WERI-Rb-1 (cell line): ENCODE measurements around the gene MAN2A1.

ENCODE experiments used
- DNase-seq: peaks from one replicate; pipeline ENCODE4 v3.0.0-alpha.2; 2020
- H3K27ac ChIP-seq: fragments of 250-450 bp; sonication (Bioruptor Pico); 2 replicates; pipeline ENCODE4 v1.5.1; 2020; ENCODE audit warnings: mild to moderate bottlenecking, moderate library complexity
- H3K27me3 ChIP-seq: fragments of 250-450 bp; sonication (Bioruptor Pico); 2 replicates; pipeline ENCODE4 v1.5.1; 2021; ENCODE audit warnings: mild to moderate bottlenecking, low read depth, moderate library complexity; ENCODE audit not compliant: insufficient read depth, severe bottlenecking
- H3K36me3 ChIP-seq: fragments of 250-450 bp; sonication (Bioruptor Pico); 2 replicates; pipeline ENCODE4 v1.5.1; 2020; ENCODE audit warnings: mild to moderate bottlenecking, moderate library complexity
- H3K4me3 ChIP-seq: 2 replicates; pipeline ENCODE4 v1.5.1; 2011; ENCODE audit warnings: low read depth, mild to moderate bottlenecking, control low read depth, low read length
- H3K9me3 ChIP-seq: fragments of 250-450 bp; sonication (Bioruptor Pico); 2 replicates; pipeline ENCODE4 v1.5.1; 2021; ENCODE audit warnings: mild to moderate bottlenecking, moderate library complexity; ENCODE audit not compliant: severe bottlenecking
- TF ChIP-seq, protein P1 (sequence below): IDR thresholded peaks from 2 replicates; pipeline ENCODE4 v1.5.1; 2011; ENCODE audit warnings: low read depth, mild to moderate bottlenecking, control low read depth, inconsistent platforms, low read length

MAN2A1 gene

DNA sequence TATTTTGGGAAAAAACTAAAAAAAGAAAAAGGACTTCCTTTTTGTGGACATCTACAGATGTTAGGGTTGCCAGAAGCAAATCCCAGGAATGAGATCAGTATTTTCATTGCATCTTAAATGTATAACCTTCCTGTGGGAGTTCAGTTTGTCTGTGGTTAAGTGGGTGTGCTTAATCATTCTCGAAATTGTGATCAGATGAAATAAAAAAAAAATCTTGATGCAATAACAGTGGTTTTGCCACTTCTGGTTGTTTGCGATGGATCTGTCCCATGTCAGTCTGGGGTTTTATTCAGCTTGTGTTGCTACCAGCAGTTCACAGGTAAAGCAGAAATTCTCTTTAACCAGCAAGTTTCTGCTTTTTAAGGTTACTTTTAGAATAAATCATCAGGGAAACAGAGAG, 179.0 kb downstream of the MAN2A1 start:
- Histone ChIP-seq H3K27ac (no peak overlapping the region), H3K27me3 (no peaks in the 10 kb centered on the region), H3K4me3 (no peak overlapping the region), H3K36me3 (peaks cover 14% of the 10 kb centered on the region), H3K9me3 (peaks cover 3% of the 10 kb centered on the region)
- TF ChIP-seq, protein P1, sequence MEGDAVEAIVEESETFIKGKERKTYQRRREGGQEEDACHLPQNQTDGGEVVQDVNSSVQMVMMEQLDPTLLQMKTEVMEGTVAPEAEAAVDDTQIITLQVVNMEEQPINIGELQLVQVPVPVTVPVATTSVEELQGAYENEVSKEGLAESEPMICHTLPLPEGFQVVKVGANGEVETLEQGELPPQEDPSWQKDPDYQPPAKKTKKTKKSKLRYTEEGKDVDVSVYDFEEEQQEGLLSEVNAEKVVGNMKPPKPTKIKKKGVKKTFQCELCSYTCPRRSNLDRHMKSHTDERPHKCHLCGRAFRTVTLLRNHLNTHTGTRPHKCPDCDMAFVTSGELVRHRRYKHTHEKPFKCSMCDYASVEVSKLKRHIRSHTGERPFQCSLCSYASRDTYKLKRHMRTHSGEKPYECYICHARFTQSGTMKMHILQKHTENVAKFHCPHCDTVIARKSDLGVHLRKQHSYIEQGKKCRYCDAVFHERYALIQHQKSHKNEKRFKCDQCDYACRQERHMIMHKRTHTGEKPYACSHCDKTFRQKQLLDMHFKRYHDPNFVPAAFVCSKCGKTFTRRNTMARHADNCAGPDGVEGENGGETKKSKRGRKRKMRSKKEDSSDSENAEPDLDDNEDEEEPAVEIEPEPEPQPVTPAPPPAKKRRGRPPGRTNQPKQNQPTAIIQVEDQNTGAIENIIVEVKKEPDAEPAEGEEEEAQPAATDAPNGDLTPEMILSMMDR, result no peak
- no peak for DNase-seq

DNA sequence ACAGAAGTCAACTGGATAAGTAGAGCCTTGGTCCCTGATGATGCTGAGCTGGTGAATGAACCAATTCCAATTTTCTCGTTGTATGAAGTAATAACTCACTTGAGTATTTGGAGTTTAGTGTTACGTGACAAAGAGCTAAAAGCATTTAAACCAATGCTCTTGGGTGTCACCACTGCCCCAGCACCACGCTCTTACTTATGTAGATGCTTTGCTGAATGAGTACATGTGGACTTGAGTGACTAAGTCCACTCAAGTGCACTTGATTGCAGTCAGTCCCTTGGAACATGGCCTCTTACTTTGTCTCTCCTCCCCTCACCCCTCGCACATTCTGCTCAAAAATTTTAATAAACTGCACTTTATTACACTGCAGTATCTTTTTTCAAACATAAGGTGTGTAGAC, 184.0 kb downstream of the MAN2A1 start:
- Histone ChIP-seq H3K4me3 (no peak overlapping the region), H3K36me3 (no peaks in the 10 kb centered on the region), H3K27me3 (no peaks in the 10 kb centered on the region), H3K27ac (no peak overlapping the region), H3K9me3 (peaks cover 3% of the 10 kb centered on the region)
- TF ChIP-seq, protein P1, result no peak
- no peak for DNase-seq

DNA sequence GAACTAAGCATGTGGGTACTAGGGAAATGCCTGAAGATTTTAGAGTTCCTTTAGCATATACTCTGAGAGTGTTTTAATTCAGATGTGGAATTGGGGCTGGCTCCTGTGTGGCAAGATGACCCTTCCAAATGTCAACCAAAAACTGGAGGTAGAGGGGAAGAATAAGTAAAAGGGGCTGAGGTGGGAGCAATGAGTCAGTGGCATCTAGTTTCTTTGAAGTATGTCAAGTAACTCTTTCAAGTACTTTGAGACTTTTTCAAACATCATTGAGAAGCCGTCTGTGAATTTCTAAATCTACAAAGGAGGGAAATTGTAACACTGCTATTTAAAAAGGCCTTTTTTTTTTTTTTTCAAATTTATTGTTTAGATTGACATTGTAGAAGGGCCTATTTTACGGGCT, 184.4 kb downstream of the MAN2A1 start:
- TF ChIP-seq, protein P1, result no peak
- H3K36me3 ChIP-seq, result no peaks in the 10 kb centered on the region
- H3K4me3 ChIP-seq, result no peak overlapping the region
- no peak for DNase-seq
- H3K27ac ChIP-seq, result no peak overlapping the region
- peaks cover 3% of the 10 kb centered on the region for H3K9me3 ChIP-seq
- no peaks in the 10 kb centered on the region for H3K27me3 ChIP-seq

DNA sequence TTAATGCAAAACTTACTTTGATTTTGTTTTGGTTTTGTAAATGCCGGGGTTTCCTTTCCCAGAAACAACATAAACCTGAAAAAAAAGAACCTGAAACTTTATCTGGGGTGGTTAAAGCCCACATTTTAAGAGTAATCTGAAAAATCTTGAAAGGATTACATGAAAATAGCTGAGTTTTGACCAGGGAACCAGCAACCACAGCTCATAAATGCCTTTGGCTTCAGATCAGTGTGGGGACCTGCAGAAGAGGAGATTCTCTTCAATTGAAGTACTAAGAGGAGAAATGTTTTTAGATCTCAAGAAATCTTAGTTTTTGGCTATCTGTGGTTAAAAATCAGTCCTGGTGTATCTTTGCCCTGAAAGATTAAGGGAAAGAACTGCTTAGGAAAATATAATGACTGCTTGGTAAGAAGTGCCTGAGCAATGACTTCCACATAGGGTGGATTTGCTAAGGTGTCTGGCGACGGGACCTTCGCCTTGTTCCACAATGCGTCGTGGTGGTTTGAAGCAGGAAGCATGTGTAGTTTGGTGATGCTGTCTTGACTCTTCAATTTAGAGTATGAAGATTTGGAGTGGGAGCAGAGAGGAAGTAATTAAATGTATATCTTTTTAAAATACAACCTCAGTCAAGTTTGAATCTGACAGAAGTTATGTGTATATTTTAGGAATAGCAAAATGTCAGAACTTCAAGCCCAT, 186.5 kb downstream of the MAN2A1 start:
- Histone ChIP-seq H3K9me3 (peaks cover 2% of the 10 kb centered on the region), H3K36me3 (no peaks in the 10 kb centered on the region), H3K27me3 (no peaks in the 10 kb centered on the region), H3K4me3 (no peak overlapping the region), H3K27ac (no peak overlapping the region)
- DNase-seq, result no peak
- TF ChIP-seq, protein P1, result no peak

DNA sequence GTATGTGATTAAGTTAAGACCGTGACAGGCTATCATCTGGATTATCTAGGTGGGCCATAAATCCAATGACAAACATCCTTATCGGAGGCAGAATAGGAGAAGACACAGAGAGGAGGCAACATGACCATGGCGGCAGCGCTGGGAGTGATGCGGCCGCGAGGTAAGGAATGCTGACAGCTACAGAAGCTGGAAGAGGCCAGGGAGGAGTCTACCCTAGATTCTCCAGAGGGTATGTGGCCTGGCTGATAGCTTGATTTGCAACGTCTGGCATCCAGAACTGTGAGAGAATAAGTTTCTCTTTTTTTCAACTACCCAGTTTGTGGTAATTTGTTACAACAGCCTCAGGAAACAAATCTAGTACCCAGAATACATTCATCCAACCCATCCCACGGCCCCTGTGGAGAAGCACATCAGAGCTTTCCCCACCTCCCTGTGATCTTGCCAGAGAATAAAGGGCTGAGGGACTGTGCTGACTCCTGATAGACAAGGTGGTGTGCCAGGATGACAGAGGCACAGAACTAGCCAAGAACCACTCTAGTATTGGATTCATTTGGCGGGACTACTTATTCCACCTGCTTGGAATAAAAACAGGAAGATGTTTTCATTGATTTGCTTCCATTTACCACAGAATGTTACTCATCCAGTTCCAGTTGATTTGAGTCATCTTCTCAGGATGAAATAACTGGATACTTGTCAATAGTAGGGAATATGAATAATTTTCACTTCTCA, 187.4 kb downstream of the MAN2A1 start:
- TF ChIP-seq, protein P1, result no peak
- Histone ChIP-seq H3K4me3 (peak overlapping the region; percentile 14), H3K27me3 (no peaks in the 10 kb centered on the region), H3K9me3 (no peaks in the 10 kb centered on the region), H3K36me3 (no peaks in the 10 kb centered on the region), H3K27ac (peak overlapping the region; percentile 39)
- DNase-seq, result peak; percentile 62

DNA sequence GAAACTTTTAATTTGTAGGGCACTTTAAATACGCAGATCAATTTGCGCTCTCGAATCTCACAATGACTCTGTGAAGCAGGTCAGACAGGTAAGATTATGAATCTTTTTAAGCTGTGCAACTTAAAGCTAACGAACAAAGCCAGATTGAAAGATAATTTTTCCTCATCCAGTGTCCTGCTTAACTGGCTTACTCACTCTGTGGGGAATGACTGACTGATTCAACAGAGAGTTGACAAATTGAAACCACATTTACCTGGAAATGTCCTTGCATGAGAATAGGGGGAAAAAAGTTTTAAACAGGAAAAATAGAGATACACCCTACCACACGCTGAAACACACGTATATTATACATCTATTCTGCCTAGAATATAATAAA, 187.9 kb downstream of the MAN2A1 start:
- TF ChIP-seq, protein P1, result no peak
- Histone ChIP-seq H3K4me3 (peak overlapping the region; percentile 14), H3K9me3 (no peaks in the 10 kb centered on the region), H3K27me3 (no peaks in the 10 kb centered on the region), H3K27ac (peak overlapping the region; percentile 39), H3K36me3 (no peaks in the 10 kb centered on the region)
- DNase-seq, result no peak
